GM12878 (cell line): ENCODE data around the gene C1orf87. TPM values are rescaled to one million over a fixed set of nuclear protein-coding genes. Genes with fewer than 3 reads are reported as not detected.
"Not testable (repeated sequence)": the region's sequence is repeated elsewhere in the genome, so short reads cannot be mapped to it uniquely, and the experiment has no call there.

Experiments used
- ATAC-seq: fragments of 200-7000 bp; cut with Tn5 transposase; 3 replicates; pipeline ENCODE4 v1.9.1; 2020; ENCODE audit warnings: mild to moderate bottlenecking, moderate library complexity
- BruUV-seq: library from RNA; stranded (reverse); fragments of 400-500 nt; replicated peaks from 2 replicates; lab custom pipeline; 2021; lab: Mats Ljungman, UMichigan
- CTCF ChIA-PET: fragments of 300-600 bp; sonication (Branson Sonifier 250); formaldehyde crosslinking; extraction: SDS; loops from one replicate; lab custom pipeline; 2021; ENCODE audit warnings: inconsistent platforms; lab: Yijun Ruan, JAX
- POLR2A ChIA-PET: fragments of 350-600 bp; formaldehyde crosslinking; extraction: SDS; loops from one replicate; lab custom pipeline; 2021; ENCODE audit warnings: inconsistent platforms; lab: Charles Lee
- RAD21 ChIA-PET: fragments of 300-600 bp; sonication (Branson Sonifier 250); formaldehyde crosslinking; loops from one replicate; lab custom pipeline; 2023; ENCODE audit warnings: antibody characterized with exemption; ENCODE audit not compliant: unreplicated experiment; lab: Charles Lee
- SMC1A ChIA-PET: fragments of 300-600 bp; sonication (Branson Sonifier 250); formaldehyde crosslinking; loops from one replicate; lab custom pipeline; 2023; ENCODE audit not compliant: unreplicated experiment, uncharacterized antibody; lab: Charles Lee
- DNase-seq: peaks from one replicate; pipeline ENCODE4 v3.0.0-alpha.2; 2011; ENCODE audit warnings: low read depth, low spot score
- FAIRE-seq: peaks from 3 replicates; lab custom pipeline; 2011; peaks lifted over from hg19 to GRCh38; lab: Jason Lieb, UNC
- H2AFZ ChIP-seq: 2 replicates; pipeline ENCODE4 v1.6.0; 2011; ENCODE audit warnings: low read depth, low read length, control low read depth; ENCODE audit not compliant: control insufficient read depth
- H3K27ac ChIP-seq: 2 replicates; pipeline ENCODE4 v1.5.1; 2011; ENCODE audit warnings: control low read depth; ENCODE audit not compliant: control insufficient read depth, insufficient read depth
- H3K27me3 ChIP-seq, 2 experiments: replicated peaks in 1 of 2; 2 replicates each; pipeline versions ENCODE4 v1.6.0 to v1.6.1; 2011; ENCODE audit warnings: low read length in 1 of 2; ENCODE audit not compliant: control insufficient read depth in 2 of 2, insufficient read depth in 2 of 2
- H3K36me3 ChIP-seq, 2 experiments: 2 replicates each; pipeline ENCODE4 v1.5.1; 2011; ENCODE audit warnings: low read length in 1 of 2; ENCODE audit not compliant: control insufficient read depth in 2 of 2, insufficient read depth in 2 of 2
- H3K4me1 ChIP-seq: 2 replicates; pipeline ENCODE4 v1.6.1; 2011; ENCODE audit warnings: mild to moderate bottlenecking, low read length, moderate library complexity, mixed read lengths; ENCODE audit not compliant: control insufficient read depth, insufficient read depth
- H3K4me2 ChIP-seq: 2 replicates; pipeline ENCODE4 v1.6.0; 2011; ENCODE audit warnings: control low read depth; ENCODE audit not compliant: control insufficient read depth, insufficient read depth
- H3K4me3 ChIP-seq: fragments of 200-600 bp; sonication (generic); 2 replicates; pipeline ENCODE4 v1.5.1; 2016
- H3K79me2 ChIP-seq: 2 replicates; pipeline ENCODE4 v1.6.0; 2011; ENCODE audit warnings: low read length; ENCODE audit not compliant: control insufficient read depth, insufficient read depth
- H3K9ac ChIP-seq: 2 replicates; pipeline ENCODE4 v1.8.0; 2011; ENCODE audit warnings: low read length, control low read depth, mixed read lengths; ENCODE audit not compliant: control insufficient read depth, insufficient read depth
- H3K9me3 ChIP-seq: replicated peaks from 3 replicates; pipeline ENCODE4 v1.5.1; 2011; ENCODE audit warnings: mild to moderate bottlenecking, low read length; ENCODE audit not compliant: control insufficient read depth, insufficient read depth
- H4K20me1 ChIP-seq: 2 replicates; pipeline ENCODE4 v1.6.0; 2011; ENCODE audit not compliant: control insufficient read depth, insufficient read depth
- IKZF1 ChIP-seq: fragments of 450-650 bp; conservative IDR thresholded peaks from 2 replicates; pipeline ENCODE4 v1.6.1; 2017; ENCODE audit warnings: antibody characterized with exemption, mild to moderate bottlenecking
- IKZF2 ChIP-seq, 2 experiments: fragments of 450-650 bp; IDR thresholded peaks; 2 replicates each; pipeline ENCODE4 v1.6.1; 2017; ENCODE audit warnings: mild to moderate bottlenecking in 2 of 2, moderate library complexity in 2 of 2
- NR2C2 ChIP-seq: IDR thresholded peaks from 2 replicates; pipeline ENCODE4 v1.6.1; 2011; ENCODE audit warnings: borderline replicate concordance, low read depth; ENCODE audit not compliant: control insufficient read depth, insufficient read length
- PRDM15 ChIP-seq: fragments of 450-650 bp; formaldehyde crosslinking; IDR thresholded peaks from 2 replicates; pipeline ENCODE4 v1.4.0; 2020; ENCODE audit warnings: mild to moderate bottlenecking, moderate library complexity
- WGBS: methylation state at CpG from one replicate; pipeline ENCODE4 v1.1.6; 2016; ENCODE audit warnings: low lambda C conversion rate; ENCODE audit not compliant: insufficient replicate concordance, insufficient coverage; ENCODE audit errors: missing lambda C conversion rate; 5-methylcytosine and 5-hydroxymethylcytosine counted together
- in situ Hi-C: fragments of 300-500 bp; cut with MboI; formaldehyde crosslinking; loops from 9 replicates; pipeline ENCODE4 v1.14.3; 2018; ENCODE audit warnings: mixed read lengths
- intact Hi-C: fragments of 100-400 bp; cut with micrococcal nuclease; formaldehyde crosslinking; loops from one replicate; pipeline ENCODE4 v1.14.2; 2022; ENCODE audit not compliant: unreplicated experiment
- polyA plus RNA-seq, 11 experiments: library from polyadenylated mRNA; depleted of rRNA in 4 of 11; unstranded in 6 of 11; stranded (reverse) in 5 of 11; fragments of >200 nt; fragmentation: Nextera tagmentation in 4 of 11; fragmentation: Illumina TruSeq in 1 of 11; extraction: Ambion mirVana in 4 of 11; extraction: Trizol in 1 of 11; gene quantifications; 1 replicate in 1 of 11; 2 replicates in 10 of 11; pipeline versions ENCODE4 v1.2.1 to v1.2.3, GENCODE V29; 2011 to 2016; ENCODE audit warnings: inconsistent platforms in 2 of 11, missing spikeins in 2 of 11, low read depth in 1 of 11
- total RNA-seq, 4 experiments: library from RNA; depleted of rRNA in 3 of 4; stranded (reverse); fragments of >200 nt in 3 of 4; fragmentation: Illumina TruSeq in 1 of 4; extraction: Trizol in 1 of 4; gene quantifications; 2 replicates each; pipeline versions ENCODE4 v1.2.1 to v1.2.3, GENCODE V29; 2013 to 2021

The C1orf87 gene
- total and polyA plus RNA-seq, 10 of the 15 experiments (the other 5 are each of a cell fraction or from before 2014, with no cell fraction given): not detected

GRCh38 chr1:59971464-59971911, 102.1 kb downstream of the C1orf87 start (continued):
- no peak for TF ChIP-seq PRDM15 (CRISPR knock-in tag)
- no peak for TF ChIP-seq NR2C2
- TF ChIP-seq IKZF2 (IDR thresholded peaks at IDR 0.05): peak; percentile 12 to 30; a peak in 1 of 4 replicates
- 0 out of 2 replicates have a peak, but pooled peaks have one; percentile 41 for TF ChIP-seq IKZF1

- H3K27me3 ChIP-seq, FAIRE-seq, SMC1A ChIA-PET, H3K79me2 ChIP-seq, RAD21 ChIA-PET, BruUV-seq, H3K36me3 ChIP-seq, H2AFZ ChIP-seq, H3K4me1 ChIP-seq, H4K20me1 ChIP-seq, H3K9ac ChIP-seq, H3K27ac ChIP-seq, H3K4me3 ChIP-seq, POLR2A ChIA-PET, H3K4me2 ChIP-seq, in situ Hi-C loops, ATAC-seq, DNase-seq, H3K9me3 ChIP-seq: not testable (repeated sequence)
- 80% methylated on average over 32 of the region's 42 CpGs for WGBS
- intact Hi-C loops: loop anchor here (5.0 to 10.0 kb wide), 4 partner anchors 185 to 1618 kb away; no protein-coding TSS in a partner anchor
- CTCF ChIA-PET: interaction anchor here (1.1 to 4.0 kb wide), 3 partner anchors 12 to 20 kb away, joined by 3 to 23 read pairs (median 8); no protein-coding TSS in a partner anchor
Measured at GRCh38 chr1:59969542-59970175, 103.9 kb downstream of the C1orf87 start.

- H3K27ac ChIP-seq, SMC1A ChIA-PET, H3K4me2 ChIP-seq, H3K4me3 ChIP-seq, FAIRE-seq, RAD21 ChIA-PET, ATAC-seq, H3K4me1 ChIP-seq, H4K20me1 ChIP-seq, H3K27me3 ChIP-seq, H3K9ac ChIP-seq, DNase-seq, H3K9me3 ChIP-seq, intact Hi-C loops, BruUV-seq, H3K79me2 ChIP-seq, in situ Hi-C loops, H3K36me3 ChIP-seq, H2AFZ ChIP-seq: not testable (repeated sequence)
- ChIA-PET CTCF (interaction anchor here (1.1 kb wide), 1 partner anchor 13 kb away, joined by 3 read pairs; no protein-coding TSS in a partner anchor), POLR2A (interaction anchor here (0.5 kb wide), 1 partner anchor 1880 kb away, joined by 4 read pairs; no protein-coding TSS in a partner anchor)
- 70% methylated on average over 17 of the region's 17 CpGs for WGBS
Measured at GRCh38 chr1:59968746-59969145, 104.8 kb downstream of the C1orf87 start.
